ENCODE results near the gene DCAF11.

DCAF11 gene

DNA sequence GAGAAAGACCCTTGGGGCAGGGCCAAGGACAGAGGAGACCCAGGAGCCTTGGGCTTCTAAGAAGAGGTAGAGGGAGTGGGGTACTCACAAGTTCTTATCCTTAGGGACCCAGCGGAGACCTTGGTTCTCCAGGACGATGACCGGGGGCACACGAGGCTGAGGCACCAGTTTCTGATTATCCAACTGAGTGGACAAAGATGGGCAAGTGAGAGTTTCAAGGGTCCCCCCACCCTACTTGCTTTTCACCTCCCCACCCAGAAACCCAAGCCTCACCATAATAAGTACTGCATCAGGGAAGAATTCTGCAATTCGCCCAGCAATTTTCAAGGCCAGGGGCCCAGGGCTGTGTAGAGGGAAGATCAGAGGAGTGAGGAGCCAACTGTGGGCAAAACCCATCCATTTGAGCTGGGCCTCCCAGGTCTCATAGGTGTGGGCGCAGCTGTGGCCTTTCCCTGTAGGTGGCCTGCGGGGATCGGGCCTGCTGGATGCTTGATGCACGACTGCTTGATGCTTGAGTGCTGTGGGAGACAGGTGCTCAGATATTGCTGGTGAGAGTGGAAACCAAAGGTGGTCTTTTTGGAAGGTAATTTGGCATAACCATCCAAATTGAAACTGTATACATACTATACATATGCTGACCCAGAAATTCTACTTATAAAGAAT is 24.8 kb downstream of the DCAF11 start:
- no peak for DNase-seq (ENCODE audit: low read depth, low spot score)

GRCh38 chr14:24141097-24141880 is 26.7 kb downstream of the DCAF11 start, which contains the start of gene EMC9:
Gene EMC9, minus strand, starts transcription at chr14:24141591. Its CDS starts 287 bp downstream, at chr14:24141304.
- DNase-seq (ENCODE audit: low read depth, low spot score) = peak; percentile 99

GRCh38 chr14:24143511-24143910 is 28.9 kb downstream of the DCAF11 start:
- DNase-seq (ENCODE audit: low read depth, low spot score) = no peak

- no peak for DNase-seq (ENCODE audit: low read depth, low spot score)
These were observed 29.9 kb downstream of the DCAF11 start for GRCh38 chr14:24144451-24144850.

GRCh38 chr14:24145219-24145618 is 30.6 kb downstream of the DCAF11 start:
- DNase-seq (ENCODE audit: low read depth, low spot score) = no peak

GRCh38 chr14:24145690-24146452 is 31.3 kb downstream of the DCAF11 start:
- no peak for DNase-seq (ENCODE audit: low read depth, low spot score)

- peak; percentile 68 for DNase-seq (ENCODE audit: low read depth, low spot score)
These were observed 31.9 kb downstream of the DCAF11 start, which contains the start of gene PSME2 for GRCh38 chr14:24146453-24146977. Gene PSME2, minus strand, starts transcription at chr14:24146610. Its CDS starts 29 bp downstream, at chr14:24146581.

GRCh38 chr14:24146978-24147760 is 32.6 kb downstream of the DCAF11 start, which contains the start of gene RNF31:
Gene RNF31, plus strand, starts transcription at chr14:24147498. Its CDS starts 201 bp downstream, at chr14:24147699.
- DNase-seq (ENCODE audit: low read depth, low spot score) = peak; percentile 95

DNA sequence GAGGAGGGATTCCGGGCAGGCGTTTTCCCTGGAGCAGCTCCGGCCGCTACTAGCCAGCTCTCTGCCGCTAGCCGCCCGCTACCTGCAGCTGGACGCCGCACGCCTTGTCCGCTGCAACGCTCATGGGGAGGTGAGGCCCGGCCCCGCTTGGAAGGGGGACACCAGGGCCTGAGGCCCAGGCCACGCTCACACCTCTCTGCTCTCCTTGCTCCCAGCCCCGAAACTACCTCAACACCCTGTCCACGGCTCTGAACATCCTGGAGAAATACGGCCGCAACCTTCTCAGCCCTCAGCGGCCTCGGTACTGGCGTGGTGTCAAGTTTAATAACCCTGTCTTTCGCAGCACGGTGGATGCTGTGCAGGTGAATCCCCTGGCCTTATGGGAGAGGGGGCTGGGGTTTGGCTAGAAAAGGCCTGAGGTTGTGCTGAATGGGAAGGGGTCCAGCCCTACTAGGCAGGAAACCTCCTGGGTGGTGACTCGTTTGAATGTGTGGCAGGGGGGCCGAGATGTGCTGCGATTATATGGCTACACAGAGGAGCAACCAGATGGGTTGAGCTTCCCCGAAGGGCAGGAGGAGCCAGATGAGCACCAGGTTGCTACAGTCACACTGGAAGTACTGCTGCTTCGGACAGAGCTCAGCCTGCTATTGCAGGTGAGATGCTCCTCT is 33.3 kb downstream of the DCAF11 start:
- DNase-seq (ENCODE audit: low read depth, low spot score) = no peak

GRCh38 chr14:24149302-24149969 is 34.9 kb downstream of the DCAF11 start:
- no peak for DNase-seq (ENCODE audit: low read depth, low spot score)

GRCh38 chr14:24150061-24150460 is 35.5 kb downstream of the DCAF11 start:
- no peak for DNase-seq (ENCODE audit: low read depth, low spot score)

DNA sequence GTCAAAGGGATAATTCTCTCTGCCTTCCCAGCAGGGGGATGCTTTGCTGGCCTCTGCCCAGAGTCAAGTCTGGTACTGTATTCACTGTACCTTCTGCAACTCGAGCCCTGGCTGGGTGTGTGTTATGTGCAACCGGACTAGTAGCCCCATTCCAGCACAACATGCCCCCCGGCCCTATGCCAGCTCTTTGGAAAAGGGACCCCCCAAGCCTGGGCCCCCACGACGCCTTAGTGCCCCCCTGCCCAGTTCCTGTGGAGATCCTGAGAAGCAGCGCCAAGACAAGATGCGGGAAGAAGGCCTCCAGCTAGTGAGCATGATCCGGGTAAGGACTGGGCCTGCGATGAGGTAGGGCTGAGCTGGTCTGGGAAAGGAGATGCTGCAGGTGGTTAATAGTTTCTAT is 36.0 kb downstream of the DCAF11 start:
- no peak for DNase-seq (ENCODE audit: low read depth, low spot score)

GRCh38 chr14:24150993-24151392 is 36.4 kb downstream of the DCAF11 start:
- DNase-seq (ENCODE audit: low read depth, low spot score) = no peak

DNA sequence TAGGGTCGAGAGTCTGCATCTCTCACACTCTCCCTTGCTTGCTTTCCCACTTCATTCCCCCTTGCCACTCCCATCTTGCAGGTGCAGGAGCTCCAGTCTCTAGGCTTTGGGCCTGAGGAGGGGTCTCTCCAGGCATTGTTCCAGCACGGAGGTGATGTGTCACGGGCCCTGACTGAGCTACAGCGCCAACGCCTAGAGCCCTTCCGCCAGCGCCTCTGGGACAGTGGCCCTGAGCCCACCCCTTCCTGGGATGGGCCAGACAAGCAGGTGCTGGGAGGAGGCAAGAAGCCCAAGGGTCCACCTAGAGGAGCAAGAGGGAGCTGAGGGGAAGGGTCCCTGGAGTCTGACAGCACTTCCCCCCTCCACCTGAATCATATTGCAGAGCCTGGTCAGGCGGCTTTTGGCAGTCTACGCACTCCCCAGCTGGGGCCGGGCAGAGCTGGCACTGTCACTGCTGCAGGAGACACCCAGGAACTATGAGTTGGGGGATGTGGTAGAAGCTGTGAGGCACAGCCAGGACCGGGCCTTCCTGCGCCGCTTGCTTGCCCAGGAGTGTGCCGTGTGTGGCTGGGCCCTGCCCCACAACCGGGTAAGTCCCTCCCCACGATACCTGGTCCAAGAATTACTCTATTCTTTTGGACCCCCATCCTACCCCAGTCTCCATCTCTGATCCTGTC is 37.0 kb downstream of the DCAF11 start:
- DNase-seq (ENCODE audit: low read depth, low spot score) = no peak

GRCh38 chr14:24155100-24155499 is 40.5 kb downstream of the DCAF11 start:
- no peak for DNase-seq (ENCODE audit: low read depth, low spot score)

DNA sequence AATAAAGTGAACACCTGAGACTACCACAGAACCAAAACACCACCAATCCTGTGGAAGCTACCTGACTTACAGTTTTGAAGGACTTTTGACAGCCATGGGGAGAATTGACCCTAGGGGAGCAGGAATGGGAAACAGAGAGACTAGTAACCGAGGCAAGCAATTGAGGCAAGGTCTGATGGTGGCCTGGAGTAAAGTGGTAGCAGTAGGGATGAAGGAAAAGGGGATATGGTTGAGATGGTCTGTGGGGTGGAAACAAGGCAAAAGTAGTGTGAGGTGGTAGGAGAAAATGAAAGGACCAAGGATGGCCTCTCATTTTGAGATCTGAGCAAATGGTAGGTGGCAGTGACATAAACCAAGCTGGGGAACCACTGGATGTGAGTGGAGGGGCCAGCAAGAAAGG is 42.3 kb downstream of the DCAF11 start:
- no peak for DNase-seq (ENCODE audit: low read depth, low spot score)

DNA sequence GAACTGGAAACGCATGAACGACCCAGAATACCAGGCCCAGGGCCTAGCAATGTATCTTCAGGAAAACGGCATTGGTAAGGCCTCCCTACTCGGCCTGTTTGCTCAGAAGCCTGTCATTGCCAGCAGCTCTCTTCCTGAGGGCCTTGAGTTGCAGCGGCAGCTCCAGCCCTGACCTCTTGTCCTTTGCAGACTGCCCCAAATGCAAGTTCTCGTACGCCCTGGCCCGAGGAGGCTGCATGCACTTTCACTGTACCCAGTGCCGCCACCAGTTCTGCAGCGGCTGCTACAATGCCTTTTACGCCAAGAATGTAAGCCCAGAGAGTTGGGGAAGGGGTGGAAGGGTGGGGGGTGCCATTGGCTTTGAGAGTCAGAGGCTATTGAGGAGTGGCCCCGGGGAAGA is 42.8 kb downstream of the DCAF11 start:
- DNase-seq (ENCODE audit: low read depth, low spot score) = no peak

DNA sequence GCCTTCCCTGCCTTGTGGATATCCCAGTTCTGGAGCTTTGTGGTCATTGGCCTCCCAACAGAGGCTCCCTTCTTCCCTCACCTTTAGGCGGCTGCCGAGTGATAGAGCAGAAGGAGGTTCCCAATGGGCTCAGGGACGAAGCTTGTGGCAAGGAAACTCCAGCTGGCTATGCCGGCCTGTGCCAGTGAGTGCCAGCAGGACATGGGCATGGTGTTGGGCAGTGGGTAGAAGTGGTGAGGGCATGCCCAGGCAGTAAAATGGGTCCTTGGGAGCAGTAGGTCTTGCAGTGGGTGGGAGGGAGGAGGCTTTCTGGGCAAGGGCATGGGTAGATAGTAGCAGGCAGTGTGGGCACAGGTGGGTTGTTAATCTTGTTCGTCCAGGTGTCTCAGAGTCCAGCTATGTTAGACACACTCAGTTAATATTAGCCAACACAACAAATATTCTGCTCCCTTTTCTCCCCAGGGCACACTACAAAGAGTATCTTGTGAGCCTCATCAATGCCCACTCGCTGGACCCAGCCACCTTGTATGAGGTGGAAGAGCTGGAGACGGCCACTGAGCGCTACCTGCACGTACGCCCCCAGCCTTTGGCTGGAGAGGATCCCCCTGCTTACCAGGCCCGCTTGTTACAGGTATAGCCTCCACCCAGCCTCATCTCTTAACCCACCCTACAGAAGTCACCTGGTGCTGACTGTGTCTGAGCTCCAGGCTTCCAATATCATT is 45.4 kb downstream of the DCAF11 start:
- no peak for DNase-seq (ENCODE audit: low read depth, low spot score)

- no peak for DNase-seq (ENCODE audit: low read depth, low spot score)
These were observed 45.9 kb downstream of the DCAF11 start for GRCh38 chr14:24160499-24160849.

All from activated CD4-positive, CD25-positive, alpha-beta regulatory T cell treated with anti-CD3 and anti-CD28 coated beads, Interleukin-2, amount 50 U/mL, for 16 hours (primary cell).